GM19099 (cell line): ENCODE data around the gene MANSC4.

Source experiments
- POLR2A ChIP-seq: IDR thresholded peaks from 3 replicates; pipeline ENCODE4 v1.6.1; 2011; ENCODE audit warnings: low read depth; ENCODE audit not compliant: insufficient read length; ENCODE audit errors: extremely low read depth

The MANSC4 gene

GRCh38 chr12:27777141-27777540 is 2.9 kb downstream of the MANSC4 start:
- no peak for TF ChIP-seq POLR2A

GRCh38 chr12:27772328-27773049 is 7.5 kb downstream of the MANSC4 start:
- no peak for TF ChIP-seq POLR2A

DNA sequence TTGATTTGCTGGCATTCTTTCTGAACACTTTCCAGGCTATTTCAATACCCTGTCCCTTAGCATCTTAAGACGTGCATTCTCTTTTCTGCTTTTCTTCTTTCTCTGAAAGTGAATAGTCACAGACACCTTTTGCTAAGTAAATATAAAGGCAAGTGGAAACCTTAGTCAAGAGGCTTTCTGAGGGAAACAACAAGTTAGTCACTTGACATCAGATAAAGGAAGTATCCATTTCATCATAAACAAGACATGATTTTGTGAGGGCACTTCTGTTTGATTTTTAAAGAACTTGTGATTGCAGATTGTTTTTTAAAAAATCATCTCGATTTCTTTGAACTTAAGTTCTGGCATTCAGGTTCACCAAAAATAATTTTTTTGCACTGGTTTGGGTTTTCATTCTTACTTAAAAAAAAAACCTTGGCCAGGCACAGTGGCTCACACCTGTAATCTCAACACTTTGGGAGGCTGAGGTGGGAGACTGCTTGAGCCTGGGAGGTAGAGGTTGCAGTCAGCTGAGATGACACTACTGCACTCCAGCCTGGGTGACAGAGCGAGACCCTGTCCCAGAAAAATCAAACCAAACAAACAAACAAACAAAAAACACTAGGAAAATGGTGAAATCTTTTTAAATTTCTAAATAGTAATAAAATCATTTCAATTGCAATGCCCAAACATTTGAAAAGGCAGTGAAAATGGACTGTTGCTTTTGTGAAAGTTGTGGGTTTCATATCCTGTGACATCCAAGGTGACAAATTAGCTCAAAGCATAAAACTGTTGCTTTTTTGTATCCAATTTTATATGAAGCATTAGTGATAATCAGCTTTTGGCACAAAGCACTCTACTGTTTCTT is 8.3 kb downstream of the MANSC4 start:
- TF ChIP-seq POLR2A, result no peak

- TF ChIP-seq POLR2A, result no peak
These were observed 10.8 kb downstream of the MANSC4 start for GRCh38 chr12:27769142-27769673.

- no peak for TF ChIP-seq POLR2A
These were observed 13.4 kb downstream of the MANSC4 start for GRCh38 chr12:27766587-27766986.

DNA sequence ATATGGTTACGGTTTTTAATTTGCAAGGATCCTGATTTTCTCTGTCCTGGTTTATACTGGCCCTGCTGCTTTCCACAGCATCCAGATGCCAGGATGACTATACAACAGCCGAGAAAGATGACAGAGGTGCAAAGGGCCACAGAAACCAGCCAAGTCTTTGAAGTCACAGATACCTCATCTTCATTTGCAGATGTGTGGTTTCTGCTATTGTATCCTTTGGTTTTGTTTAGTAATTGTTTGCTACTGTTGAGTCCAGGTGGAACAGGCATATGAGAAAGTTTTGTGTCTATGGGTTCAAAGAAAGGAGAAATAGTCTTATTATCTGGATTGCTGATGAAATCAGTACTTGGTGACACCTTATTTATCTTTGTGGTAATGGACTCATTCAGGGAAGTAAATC is 17.3 kb downstream of the MANSC4 start:
- TF ChIP-seq POLR2A, result no peak

- TF ChIP-seq POLR2A, result no peak
These were observed 23.3 kb downstream of the MANSC4 start for GRCh38 chr12:27756670-27757195.

DNA sequence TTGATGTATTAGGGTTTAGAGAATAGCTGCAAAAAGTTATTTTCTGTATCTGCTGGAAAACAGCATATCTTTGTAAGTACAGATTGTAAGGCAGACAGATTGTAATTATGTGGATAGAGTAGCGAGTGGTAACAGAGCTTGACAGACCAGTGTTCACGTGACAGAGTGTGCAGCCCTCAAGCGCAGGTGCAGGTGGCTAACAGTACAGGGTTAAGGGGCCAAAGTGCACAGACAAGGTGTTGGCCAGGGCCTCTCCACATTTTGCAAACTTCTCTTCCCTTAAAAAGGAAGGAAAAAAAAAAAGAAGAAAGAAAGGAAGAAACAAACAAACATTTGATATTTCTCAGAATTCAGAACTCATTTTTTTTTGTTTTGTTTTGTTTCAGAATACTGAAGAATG is 25.2 kb downstream of the MANSC4 start:
- TF ChIP-seq POLR2A, result no peak

- TF ChIP-seq POLR2A, result no peak
These were observed 28.5 kb downstream of the MANSC4 start for GRCh38 chr12:27751386-27752047.

- TF ChIP-seq POLR2A, result no peak
These were observed 32.8 kb downstream of the MANSC4 start for GRCh38 chr12:27747111-27747820.

- TF ChIP-seq POLR2A, result no peak
These were observed 36.4 kb downstream of the MANSC4 start for GRCh38 chr12:27743601-27744000.

DNA sequence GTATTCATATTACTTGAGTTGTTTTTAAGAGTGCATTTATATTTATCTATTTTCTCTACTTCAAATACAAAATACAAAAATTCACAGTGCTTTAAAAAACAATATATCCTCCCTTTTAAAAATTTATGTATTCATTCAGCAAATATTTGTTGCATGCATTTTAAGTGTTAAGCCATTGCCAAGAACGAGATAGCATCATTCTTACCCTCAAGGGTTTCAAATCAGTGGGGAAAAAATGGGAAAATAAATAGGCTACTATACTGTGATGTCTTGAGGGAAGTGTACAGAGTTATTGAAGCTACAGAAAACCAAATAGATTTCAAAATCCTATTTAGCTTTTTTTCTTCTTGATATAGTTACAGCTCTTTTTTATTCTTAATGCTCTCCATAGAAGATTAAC is 46.2 kb downstream of the MANSC4 start:
- no peak for TF ChIP-seq POLR2A

DNA sequence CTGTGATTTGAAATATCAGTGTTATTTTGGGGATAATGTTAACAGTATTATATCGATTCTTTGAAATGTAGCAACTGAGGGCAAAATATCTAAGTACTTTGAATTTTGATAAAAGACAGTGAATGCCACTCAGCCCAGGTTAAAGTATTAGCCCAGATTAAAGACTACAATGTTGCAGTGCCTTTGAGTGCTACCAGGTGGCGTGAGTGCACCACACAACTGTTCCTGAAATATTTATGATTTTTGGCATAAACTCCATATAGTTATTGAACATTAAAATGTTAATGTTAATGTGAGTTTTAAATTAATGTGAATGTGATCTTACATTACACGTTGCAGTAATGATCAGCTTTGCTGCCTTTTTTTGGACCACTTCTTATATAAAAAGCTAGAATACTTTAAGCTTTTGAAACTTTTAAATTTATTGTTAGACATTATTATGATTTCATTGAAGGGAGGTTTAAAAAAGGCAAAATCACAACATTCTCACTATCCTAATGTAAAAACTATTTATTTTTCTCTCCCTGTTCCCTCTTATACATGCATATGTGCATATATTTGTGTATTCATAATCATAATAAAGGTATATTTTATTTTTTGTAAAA is 46.9 kb downstream of the MANSC4 start:
- no peak for TF ChIP-seq POLR2A

- TF ChIP-seq POLR2A, result no peak
These were observed 47.8 kb downstream of the MANSC4 start for GRCh38 chr12:27732281-27732680.
